HG02678 (cell line): ENCODE measurements around the gene DPT.
A peak's percentile ranks its signal among the peaks of the same experiment; 100 is the strongest.

Experiments
- ATAC-seq: cut with Tn5 transposase; IDR thresholded peaks from one replicate; pipeline ENCODE4 v1.9.1; 2021; ENCODE audit warnings: mild to moderate bottlenecking, moderate library complexity; ENCODE audit not compliant: unreplicated experiment

DPT gene

GRCh38 chr1:168736520-168736919, 7.5 kb upstream of the DPT start:
- ATAC-seq = no peak

GRCh38 chr1:168735974-168736373, 7.0 kb upstream of the DPT start:
- ATAC-seq = no peak

- ATAC-seq = no peak
Observed at GRCh38 chr1:168734946-168735345, 5.9 kb upstream of the DPT start.

GRCh38 chr1:168734271-168734670, 5.3 kb upstream of the DPT start:
- no peak for ATAC-seq

- no peak for ATAC-seq
Observed at GRCh38 chr1:168733241-168733640, 4.2 kb upstream of the DPT start.

- no peak for ATAC-seq
Observed at GRCh38 chr1:168732736-168733135, 3.7 kb upstream of the DPT start.

- no peak for ATAC-seq
Observed at GRCh38 chr1:168731244-168731953, 2.4 kb upstream of the DPT start.

- no peak for ATAC-seq
Observed at GRCh38 chr1:168729405-168729802, 398 bp upstream of the DPT start.

- ATAC-seq = no peak
Observed at GRCh38 chr1:168726719-168727118, 2.3 kb downstream of the DPT start.

- ATAC-seq = no peak
Observed at GRCh38 chr1:168726281-168726680, 2.7 kb downstream of the DPT start.

- ATAC-seq = no peak
Observed at GRCh38 chr1:168725831-168726230, 3.2 kb downstream of the DPT start.

- ATAC-seq = no peak
Observed at GRCh38 chr1:168725060-168725459, 3.9 kb downstream of the DPT start.

- no peak for ATAC-seq
Observed at GRCh38 chr1:168723000-168723399, 6.0 kb downstream of the DPT start.

- no peak for ATAC-seq
Observed at GRCh38 chr1:168720839-168721238, 8.2 kb downstream of the DPT start.

- peak; percentile 76 for ATAC-seq
Observed at GRCh38 chr1:168719306-168720111, 9.5 kb downstream of the DPT start.

GRCh38 chr1:168717906-168718891, 10.8 kb downstream of the DPT start:
- ATAC-seq = no peak

- ATAC-seq = no peak
Observed at GRCh38 chr1:168714012-168714411, 15.0 kb downstream of the DPT start.

- no peak for ATAC-seq
Observed at GRCh38 chr1:168709405-168710363, 19.3 kb downstream of the DPT start.

- ATAC-seq = no peak
Observed at GRCh38 chr1:168708698-168709404, 20.2 kb downstream of the DPT start.
